Measurements from ENCODE around the gene RBM12. TPM values are rescaled to one million over a fixed set of nuclear protein-coding genes. Genes with fewer than 3 reads are reported as not detected.
"Not testable (repeated sequence)": the region's sequence is repeated elsewhere in the genome, so short reads cannot be mapped to it uniquely, and the experiment has no call there.

RBM12 gene
- total RNA-seq, 1 donor from 2014 or later, result 63.8 TPM

- H3K9me3 Mint-ChIP-seq (ENCODE audit: low read depth), result no peaks in the 10 kb centered on the region
- no peak for TF ChIP-seq CTCF (IDR thresholded peaks at IDR 0.05)
- H3K4me1 Mint-ChIP-seq (ENCODE audit: low read depth), result peaks cover 18% of the 10 kb centered on the region
- no peak for DNase-seq (ENCODE audit: low spot score)
- no peak overlapping the region for H3K4me3 Mint-ChIP-seq (ENCODE audit: unreplicated experiment)
- peaks cover 43% of the 10 kb centered on the region for H3K36me3 Mint-ChIP-seq (ENCODE audit: low read depth)
- H3K27ac Mint-ChIP-seq (ENCODE audit: unreplicated experiment), result peak overlapping the region; percentile 27
- no peaks in the 10 kb centered on the region for H3K27me3 Mint-ChIP-seq (ENCODE audit: low read depth)
These were observed 45.3 kb upstream of the RBM12 start for GRCh38 chr20:35710039-35710438.

GRCh38 chr20:35709259-35709658, 44.6 kb upstream of the RBM12 start:
- no peak for TF ChIP-seq CTCF (IDR thresholded peaks at IDR 0.05)
- Mint-ChIP-seq H3K27ac (ENCODE audit: unreplicated experiment) (peak overlapping the region; percentile 66), H3K27me3 (ENCODE audit: low read depth) (no peaks in the 10 kb centered on the region), H3K4me1 (ENCODE audit: low read depth) (peaks cover 18% of the 10 kb centered on the region), H3K4me3 (ENCODE audit: unreplicated experiment) (no peak overlapping the region), H3K9me3 (ENCODE audit: low read depth) (no peaks in the 10 kb centered on the region), H3K36me3 (ENCODE audit: low read depth) (peaks cover 47% of the 10 kb centered on the region)
- DNase-seq (ENCODE audit: low spot score), result no peak

DNA sequence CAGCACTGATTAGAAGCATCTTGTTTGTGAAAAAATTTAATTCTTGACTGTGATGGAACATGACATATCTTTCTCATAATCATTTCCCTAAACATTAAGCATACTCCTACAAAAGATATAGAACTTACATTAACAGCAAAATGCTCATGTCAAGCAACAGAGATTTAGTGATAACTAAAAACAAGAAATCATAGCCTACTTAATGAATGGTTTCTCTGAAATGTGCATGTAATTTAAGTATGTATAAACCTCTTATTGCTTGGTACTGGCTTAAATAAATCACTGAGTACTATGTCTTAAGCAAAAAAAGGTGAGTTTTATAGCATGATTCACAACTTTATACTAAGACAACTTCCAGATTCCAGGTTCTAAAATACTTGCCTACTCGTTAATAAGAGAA, 43.8 kb upstream of the RBM12 start:
- no peak for TF ChIP-seq CTCF (IDR thresholded peaks at IDR 0.05)
- Mint-ChIP-seq H3K9me3 (ENCODE audit: low read depth) (no peaks in the 10 kb centered on the region), H3K36me3 (ENCODE audit: low read depth) (peaks cover 51% of the 10 kb centered on the region), H3K4me3 (ENCODE audit: unreplicated experiment) (no peak overlapping the region), H3K27ac (ENCODE audit: unreplicated experiment) (no peak overlapping the region), H3K4me1 (ENCODE audit: low read depth) (peaks cover 22% of the 10 kb centered on the region), H3K27me3 (ENCODE audit: low read depth) (no peaks in the 10 kb centered on the region)
- no peak for DNase-seq (ENCODE audit: low spot score)

- not testable (repeated sequence) for DNase-seq (ENCODE audit: low spot score); H3K27me3 Mint-ChIP-seq (ENCODE audit: low read depth); H3K27ac Mint-ChIP-seq (ENCODE audit: unreplicated experiment); H3K9me3 Mint-ChIP-seq (ENCODE audit: low read depth); H3K4me3 Mint-ChIP-seq (ENCODE audit: unreplicated experiment)
- Mint-ChIP-seq H3K36me3 (ENCODE audit: low read depth) (peaks cover 53% of the 10 kb centered on the region), H3K4me1 (ENCODE audit: low read depth) (peaks cover 24% of the 10 kb centered on the region)
These were observed 42.2 kb upstream of the RBM12 start for GRCh38 chr20:35706591-35707529.

GRCh38 chr20:35705894-35706293, 41.2 kb upstream of the RBM12 start:
- H3K9me3 Mint-ChIP-seq (ENCODE audit: low read depth); H3K27ac Mint-ChIP-seq (ENCODE audit: unreplicated experiment); H3K4me3 Mint-ChIP-seq (ENCODE audit: unreplicated experiment); DNase-seq (ENCODE audit: low spot score); H3K27me3 Mint-ChIP-seq (ENCODE audit: low read depth): not testable (repeated sequence)
- peaks cover 23% of the 10 kb centered on the region for H3K4me1 Mint-ChIP-seq (ENCODE audit: low read depth)
- peaks cover 48% of the 10 kb centered on the region for H3K36me3 Mint-ChIP-seq (ENCODE audit: low read depth)

DNA sequence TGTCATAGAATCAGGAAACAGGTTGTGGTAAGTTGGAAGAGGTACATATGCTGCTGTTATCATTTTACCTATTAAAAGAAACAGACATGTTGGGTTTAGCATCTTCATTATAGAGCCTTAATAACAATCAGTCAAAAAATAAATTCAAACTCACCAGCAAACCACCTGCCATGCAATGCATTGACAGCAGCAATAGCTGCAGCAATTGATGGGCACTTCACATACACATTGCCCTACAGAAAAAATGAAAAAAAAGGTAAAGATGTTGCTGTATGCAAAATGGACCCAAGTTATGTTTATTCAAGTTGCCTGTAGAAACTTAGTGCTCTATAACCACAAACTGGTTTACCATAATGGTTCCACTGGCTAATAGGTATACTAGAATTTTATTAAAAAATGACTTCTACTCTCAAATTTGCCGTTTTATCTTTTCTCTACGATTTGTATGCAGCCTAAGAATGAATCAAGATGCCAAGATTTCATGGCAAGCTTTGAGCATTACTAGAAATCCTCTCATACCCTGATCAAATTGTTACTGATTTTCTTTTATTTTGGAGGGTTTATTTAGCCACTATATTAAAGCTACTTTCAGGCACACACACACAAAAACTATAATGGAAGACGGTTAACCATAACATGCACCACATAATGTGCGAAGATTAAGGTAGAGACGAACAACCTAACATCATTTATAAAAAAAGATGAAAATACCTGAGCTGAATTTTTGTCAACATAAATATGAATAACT, 40.0 kb upstream of the RBM12 start:
- TF ChIP-seq CTCF (IDR thresholded peaks at IDR 0.05), result no peak
- H3K4me1 Mint-ChIP-seq (ENCODE audit: low read depth), result peaks cover 31% of the 10 kb centered on the region
- peak overlapping the region; percentile 1 for H3K27ac Mint-ChIP-seq (ENCODE audit: unreplicated experiment)

More for the DNA sequence above, 40.0 kb upstream of the RBM12 start:
- H3K27me3 Mint-ChIP-seq (ENCODE audit: low read depth), result no peaks in the 10 kb centered on the region
- H3K4me3 Mint-ChIP-seq (ENCODE audit: unreplicated experiment), result no peak overlapping the region
- DNase-seq (ENCODE audit: low spot score), result no peak
- H3K36me3 Mint-ChIP-seq (ENCODE audit: low read depth), result peaks cover 43% of the 10 kb centered on the region
- H3K9me3 Mint-ChIP-seq (ENCODE audit: low read depth), result no peaks in the 10 kb centered on the region

Measured in chondrocyte (in vitro differentiated cells).